Subcutaneous preadipocyte (primary cell): ENCODE data around the gene BATF2. TPM values are rescaled to one million over a fixed set of nuclear protein-coding genes. Genes with fewer than 3 reads are reported as not detected.

Experiments used
- small RNA-seq: library from RNA; depleted of rRNA; stranded (forward); fragments of <200 nt; gene quantifications from one replicate; pipeline ENCODE3, GENCODE V24; 2012
- total RNA-seq: library from RNA; depleted of rRNA; stranded (reverse); fragments of >200 nt; gene quantifications from 2 replicates; pipeline ENCODE4 v1.2.3, GENCODE V29; 2012

The BATF2 gene
- 0.37 and 0.98 TPM in 2 replicates for total RNA-seq

GRCh38 chr11:64996710-64997380 is at the start of gene BATF2:
Gene BATF2, minus strand, starts transcription at chr11:64996971. Its CDS starts 57 bp downstream, at chr11:64996914.

GRCh38 chr11:65040847-65041622 is 44.3 kb upstream of the BATF2 start, which contains the start of gene SAC3D1:
Gene SAC3D1, plus strand, starts transcription at chr11:65041210. Its CDS starts 83 bp downstream, at chr11:65041293.

GRCh38 chr11:65027213-65028067 is 30.7 kb upstream of the BATF2 start, which contains the start of gene SNX15:
Gene SNX15, plus strand, starts transcription at chr11:65027439. Its CDS starts 99 bp downstream, at chr11:65027538.

GRCh38 chr11:65013888-65014725 is 17.3 kb upstream of the BATF2 start, which contains the start of gene ARL2:
Gene ARL2, plus strand, starts transcription at chr11:65014160. Its CDS starts 48 bp downstream, at chr11:65014208.

GRCh38 chr11:64971421-64972233 is 25.1 kb downstream of the BATF2 start, which contains the start of gene MAJIN:
Gene MAJIN, minus strand, starts transcription at chr11:64972108. Its CDS starts 12,703 bp downstream, at chr11:64959405.

Small RNAs within 50 kb of the gene (small RNA-seq; reads per million reads assigned to genes)
- gene MIR6879: not detected
- not detected for gene SNX15

Other genes starting within 250 kb of the BATF2 start
- gene PYGM, start 237.0 kb downstream of the BATF2 start, total RNA-seq: 0.37 and 0.39 TPM in 2 replicates
- 110 and 126 TPM in 2 replicates for gene SF1, start 218.4 kb downstream of the BATF2 start, total RNA-seq
- gene MAP4K2, start 193.8 kb downstream of the BATF2 start, total RNA-seq: 7.0 and 12.3 TPM in 2 replicates
- gene MEN1, start 186.4 kb downstream of the BATF2 start, total RNA-seq: 20.2 and 22.1 TPM in 2 replicates
- under 0.01 TPM in 2 replicates for gene CDC42BPG, start 152.3 kb downstream of the BATF2 start, total RNA-seq
- gene EHD1, start 118.3 kb downstream of the BATF2 start, total RNA-seq: 40.1 and 75.3 TPM in 2 replicates
- gene ATG2A, start 79.8 kb downstream of the BATF2 start, total RNA-seq: 15.4 and 19.5 TPM in 2 replicates
- gene PPP2R5B, start 72.3 kb downstream of the BATF2 start, total RNA-seq: 5.9 and 8.2 TPM in 2 replicates
- gene GPHA2, start 61.1 kb downstream of the BATF2 start, total RNA-seq: not detected in 2 replicates
- gene MAJIN, start 24.9 kb downstream of the BATF2 start, total RNA-seq: not detected in 2 replicates
- gene ARL2, start 17.2 kb upstream of the BATF2 start, total RNA-seq: 46.7 and 63.2 TPM in 2 replicates
- gene SNX15, start 30.5 kb upstream of the BATF2 start, total RNA-seq: 12.1 and 13.2 TPM in 2 replicates
- 17.6 and 19.4 TPM in 2 replicates for gene SAC3D1, start 44.2 kb upstream of the BATF2 start, total RNA-seq
- gene NAALADL1, start 61.6 kb upstream of the BATF2 start, total RNA-seq: 10.8 and 14.3 TPM in 2 replicates
- gene CDCA5, start 87.1 kb upstream of the BATF2 start, total RNA-seq: 12.5 and 18.6 TPM in 2 replicates
- gene ZFPL1, start 87.3 kb upstream of the BATF2 start, total RNA-seq: 26.8 and 29.0 TPM in 2 replicates
- gene VPS51, start 99.2 kb upstream of the BATF2 start, total RNA-seq: 122 and 127 TPM in 2 replicates
- gene TM7SF2, start 114.9 kb upstream of the BATF2 start, total RNA-seq: 13.2 and 14.3 TPM in 2 replicates
- 12.9 and 13.1 TPM in 2 replicates for gene ZNHIT2, start 120.7 kb upstream of the BATF2 start, total RNA-seq
- gene FAU, start 125.2 kb upstream of the BATF2 start, total RNA-seq: 193 and 272 TPM in 2 replicates
- 24.6 and 30.1 TPM in 2 replicates for gene MRPL49, start 125.3 kb upstream of the BATF2 start, total RNA-seq
- 12.5 and 15.1 TPM in 2 replicates for gene SYVN1, start 137.5 kb upstream of the BATF2 start, total RNA-seq
- not detected in 2 replicates for gene SPDYC, start 173.3 kb upstream of the BATF2 start, total RNA-seq
- 120 and 136 TPM in 2 replicates for gene CAPN1, start 185.0 kb upstream of the BATF2 start, total RNA-seq